Gastrocnemius medialis (tissue), 4 donors: ENCODE data around the gene MEIS2.

Experiments
- POLR2A ChIP-seq, 2 donors: fragments of 450-650 bp; IDR thresholded peaks; one replicate each; pipeline ENCODE4 v1.6.1; 2017; ENCODE audit warnings: antibody characterized with exemption in 2 of 2, mild to moderate bottlenecking in 2 of 2, moderate library complexity in 2 of 2
- TF ChIP-seq, protein P1 (sequence below), 5 experiments: fragments of 450-650 bp in 3 of 5; fragments of 200-600 bp in 2 of 5; sonication (generic) in 2 of 5; IDR thresholded peaks in 4 of 5; conservative IDR thresholded peaks in 1 of 5; 1 replicate in 4 of 5; 2 replicates in 1 of 5; pipeline ENCODE4 v1.5.1; 2016 to 2019; ENCODE audit warnings: antibody characterized with exemption in 5 of 5, mild to moderate bottlenecking in 3 of 5, moderate library complexity in 3 of 5

DNA sequence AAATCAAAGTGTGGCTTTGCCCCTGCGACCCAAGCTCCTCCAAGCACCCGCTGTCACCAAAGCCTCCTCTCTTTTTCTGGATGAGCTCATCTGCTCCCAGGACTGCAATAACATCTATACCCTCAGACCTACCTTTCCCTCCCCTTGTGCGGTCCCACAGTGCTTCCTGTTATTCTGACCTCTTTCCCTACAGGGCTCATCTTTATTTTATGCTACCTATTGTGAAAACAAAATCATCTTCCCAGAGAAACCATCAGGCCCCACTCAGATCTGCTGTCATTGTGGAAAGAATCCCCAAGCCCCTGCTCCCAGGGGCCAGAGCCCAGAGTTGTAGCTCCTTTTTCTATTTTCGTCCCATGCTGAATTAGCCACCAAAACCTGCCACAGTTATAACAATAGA is 162.2 kb downstream of the MEIS2 start:
- TF ChIP-seq POLR2A (IDR thresholded peaks at IDR 0.05), result no peak
- TF ChIP-seq, protein P1, sequence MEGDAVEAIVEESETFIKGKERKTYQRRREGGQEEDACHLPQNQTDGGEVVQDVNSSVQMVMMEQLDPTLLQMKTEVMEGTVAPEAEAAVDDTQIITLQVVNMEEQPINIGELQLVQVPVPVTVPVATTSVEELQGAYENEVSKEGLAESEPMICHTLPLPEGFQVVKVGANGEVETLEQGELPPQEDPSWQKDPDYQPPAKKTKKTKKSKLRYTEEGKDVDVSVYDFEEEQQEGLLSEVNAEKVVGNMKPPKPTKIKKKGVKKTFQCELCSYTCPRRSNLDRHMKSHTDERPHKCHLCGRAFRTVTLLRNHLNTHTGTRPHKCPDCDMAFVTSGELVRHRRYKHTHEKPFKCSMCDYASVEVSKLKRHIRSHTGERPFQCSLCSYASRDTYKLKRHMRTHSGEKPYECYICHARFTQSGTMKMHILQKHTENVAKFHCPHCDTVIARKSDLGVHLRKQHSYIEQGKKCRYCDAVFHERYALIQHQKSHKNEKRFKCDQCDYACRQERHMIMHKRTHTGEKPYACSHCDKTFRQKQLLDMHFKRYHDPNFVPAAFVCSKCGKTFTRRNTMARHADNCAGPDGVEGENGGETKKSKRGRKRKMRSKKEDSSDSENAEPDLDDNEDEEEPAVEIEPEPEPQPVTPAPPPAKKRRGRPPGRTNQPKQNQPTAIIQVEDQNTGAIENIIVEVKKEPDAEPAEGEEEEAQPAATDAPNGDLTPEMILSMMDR (IDR thresholded peaks at IDR 0.05 in 4 of 5, conservative IDR thresholded peaks at IDR 0.05 in 1 of 5), result no peak
